ENCODE data around the gene PIGM. TPM values are rescaled to one million over a fixed set of nuclear protein-coding genes. Genes with fewer than 3 reads are reported as not detected.
"Not testable (repeated sequence)": the region's sequence is repeated elsewhere in the genome, so short reads cannot be mapped to it uniquely, and the experiment has no call there.

PIGM gene
- total and polyA plus RNA-seq, 4 experiments from 2014 or later = 2.9 to 12.3 (median 7.6) TPM

DNA sequence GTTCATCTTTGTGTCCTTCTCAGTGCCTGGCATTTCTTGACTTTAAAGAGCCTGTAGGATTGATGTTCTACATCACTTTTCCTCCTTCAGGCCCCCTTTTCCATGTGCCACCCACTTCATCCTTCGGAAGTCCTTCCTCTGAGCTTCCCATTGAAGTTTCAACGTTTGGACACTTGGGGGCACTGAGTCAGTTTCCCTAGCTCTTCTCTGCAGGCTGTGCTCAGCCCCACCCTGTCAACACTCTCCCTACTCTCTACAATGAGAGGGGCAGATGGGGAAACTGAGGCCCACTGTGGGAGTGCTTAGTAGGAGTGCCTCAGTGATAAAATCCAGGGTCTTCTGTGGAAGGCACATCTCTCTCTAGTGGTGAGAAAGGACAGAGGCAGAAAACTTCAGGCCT, 26.3 kb upstream of the PIGM start:
- intact Hi-C loops (cut with micrococcal nuclease) = no loop called here
- CTCF ChIA-PET (ENCODE audit: partially characterized antibody) = interaction anchor here (1.1 to 3.2 kb wide), 4 partner anchors 13 to 233 kb away, joined by 3 to 13 read pairs (median 5); no protein-coding TSS in a partner anchor
- peaks cover 22 to 34% of the 10 kb centered on the region in 2 donors for H3K27me3 Mint-ChIP-seq
- no peaks in the 10 kb centered on the region for H3K36me3 ChIP-seq (ENCODE audit: insufficient read depth, low read length)
- no peak for DNase-seq
- no peak overlapping the region for H3K4me3 ChIP-seq (ENCODE audit: low read length in 2 of 2)
- H3K4me3 Mint-ChIP-seq = no peak overlapping the region
- POLR2A ChIA-PET (ENCODE audit: partially characterized antibody) = interaction anchor here (0.6 kb wide), 1 partner anchor 11 kb away, joined by 3 read pairs; no protein-coding TSS in a partner anchor
- no peaks in the 10 kb centered on the region for H3K36me3 Mint-ChIP-seq
- H3K4me1 ChIP-seq (ENCODE audit: insufficient read depth, low read length) = no peaks in the 10 kb centered on the region
- no peaks in the 10 kb centered on the region for H3K4me1 Mint-ChIP-seq
- no peak overlapping the region for H3K27ac ChIP-seq (ENCODE audit: low read depth, low read length)
- peaks cover 6% of the 10 kb centered on the region for H3K27me3 ChIP-seq (ENCODE audit: insufficient read depth, low read length)
- no peak overlapping the region for H3K27ac Mint-ChIP-seq
- H3K9me3 ChIP-seq (ENCODE audit: control insufficient read depth in 1 of 2, low read length in 2 of 2) = no peaks in the 10 kb centered on the region
- H3K9me3 Mint-ChIP-seq = peaks cover 0 to 3% (median 0%) of the 10 kb centered on the region in 8 donors

DNA sequence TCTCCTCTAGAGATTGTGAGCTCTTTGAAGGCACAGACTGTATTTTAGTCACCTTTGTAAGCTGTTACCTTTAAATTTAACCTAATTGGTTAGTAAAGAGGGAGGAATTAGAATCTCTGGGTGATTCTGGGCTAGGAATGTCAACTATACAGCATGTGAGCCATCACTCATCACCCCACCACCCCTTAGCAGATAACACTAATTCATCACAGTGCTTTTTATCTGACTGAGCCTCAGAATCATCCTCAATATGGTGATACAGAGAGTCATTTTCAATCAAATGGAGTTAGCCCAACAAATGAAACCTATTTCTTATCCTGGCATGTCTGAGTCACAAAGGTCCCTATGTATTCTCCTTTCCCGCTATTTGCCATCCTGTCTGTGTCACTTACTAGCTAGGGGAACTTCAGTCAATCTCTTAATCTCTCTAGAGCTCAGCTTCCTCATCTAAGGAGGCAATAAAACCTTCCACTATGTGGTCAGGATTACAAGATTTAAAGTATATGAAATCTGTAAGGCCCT, 24.9 kb upstream of the PIGM start:
- peaks cover 0 to 3% (median 0%) of the 10 kb centered on the region in 8 donors for H3K9me3 Mint-ChIP-seq

DNA sequence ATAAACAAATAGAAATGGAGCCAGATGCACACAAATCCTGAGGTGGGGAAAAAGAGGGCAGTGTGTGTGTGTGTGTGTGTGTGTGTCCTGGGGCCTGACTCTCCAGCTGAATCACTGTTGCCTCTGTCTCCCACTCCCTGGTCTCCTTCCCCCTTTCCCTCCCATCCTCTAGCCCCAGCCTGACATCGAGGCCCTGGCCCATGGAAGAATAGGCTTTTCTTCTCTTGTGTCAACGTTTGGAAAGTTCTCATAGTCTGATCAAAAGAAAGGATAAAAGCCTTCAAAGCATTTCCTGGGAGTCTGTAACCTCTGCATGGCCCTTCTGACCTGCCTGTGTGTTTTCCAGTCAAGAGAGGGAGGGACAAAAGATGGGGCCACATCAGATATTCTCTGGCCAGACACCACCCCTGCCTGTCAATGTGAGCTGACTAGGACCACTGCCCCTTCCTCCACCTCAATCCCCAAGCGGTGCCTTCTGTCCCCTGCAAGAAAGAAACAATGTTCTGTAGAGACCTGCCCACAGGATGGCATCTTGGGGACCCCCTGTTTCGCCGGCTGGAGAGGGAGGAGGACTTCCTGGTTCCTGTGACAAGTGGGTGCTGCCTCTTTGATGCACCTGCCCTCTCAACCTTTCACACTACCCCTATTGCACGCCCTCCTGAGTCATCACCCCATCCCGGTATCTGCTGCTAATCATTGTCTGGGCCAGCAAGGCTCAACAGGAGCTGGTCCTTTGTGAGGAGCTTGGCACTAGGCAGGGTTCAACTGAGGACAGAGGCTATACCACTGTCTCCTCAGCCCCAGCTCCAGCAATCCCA, 22.0 kb upstream of the PIGM start:
- H3K4me1 ChIP-seq (ENCODE audit: insufficient read depth, low read length) = no peaks in the 10 kb centered on the region
- no peak overlapping the region for H3K27ac Mint-ChIP-seq
- H3K4me3 Mint-ChIP-seq = no peak overlapping the region
- peaks cover 0 to 7% (median 0%) of the 10 kb centered on the region in 8 donors for H3K9me3 Mint-ChIP-seq
- H3K4me3 ChIP-seq (ENCODE audit: low read length in 2 of 2) = no peak overlapping the region
- no peaks in the 10 kb centered on the region for H3K4me1 Mint-ChIP-seq
- intact Hi-C loops (cut with micrococcal nuclease) = no loop called here
- POLR2A ChIA-PET (ENCODE audit: partially characterized antibody) = no interaction called here
- DNase-seq = no peak
- no peak overlapping the region for H3K27ac ChIP-seq (ENCODE audit: low read depth, low read length)
- CTCF ChIA-PET (ENCODE audit: partially characterized antibody) = interaction anchor here (2.4 kb wide), 1 partner anchor 8 kb away, joined by 12 read pairs; no protein-coding TSS in a partner anchor
- H3K27me3 Mint-ChIP-seq = peaks cover 31% of the 10 kb centered on the region in 2 donors
- H3K27me3 ChIP-seq (ENCODE audit: insufficient read depth, low read length) = peaks cover 6% of the 10 kb centered on the region
- H3K36me3 ChIP-seq (ENCODE audit: insufficient read depth, low read length) = no peaks in the 10 kb centered on the region
- no peaks in the 10 kb centered on the region for H3K36me3 Mint-ChIP-seq
- H3K9me3 ChIP-seq (ENCODE audit: control insufficient read depth in 1 of 2, low read length in 2 of 2) = no peaks in the 10 kb centered on the region

More for the DNA sequence above, 24.9 kb upstream of the PIGM start:
- H3K4me3 ChIP-seq (ENCODE audit: low read length in 2 of 2) = no peak overlapping the region
- ChIA-PET CTCF (ENCODE audit: partially characterized antibody) (interaction anchor here (1.0 to 3.2 kb wide), 2 partner anchors 22 to 50 kb away, joined by 5 to 13 read pairs; no protein-coding TSS in a partner anchor), POLR2A (ENCODE audit: partially characterized antibody) (no interaction called here)
- no peaks in the 10 kb centered on the region for H3K4me1 ChIP-seq (ENCODE audit: insufficient read depth, low read length)
- no peak overlapping the region for H3K27ac Mint-ChIP-seq
- H3K27ac ChIP-seq (ENCODE audit: low read depth, low read length) = no peak overlapping the region
- peaks cover 24 to 36% of the 10 kb centered on the region in 2 donors for H3K27me3 Mint-ChIP-seq
- H3K4me3 Mint-ChIP-seq = no peak overlapping the region
- no peaks in the 10 kb centered on the region for H3K9me3 ChIP-seq (ENCODE audit: control insufficient read depth in 1 of 2, low read length in 2 of 2)
- H3K27me3 ChIP-seq (ENCODE audit: insufficient read depth, low read length) = peaks cover 6% of the 10 kb centered on the region
- no peaks in the 10 kb centered on the region for H3K4me1 Mint-ChIP-seq
- H3K36me3 ChIP-seq (ENCODE audit: insufficient read depth, low read length) = no peaks in the 10 kb centered on the region
- intact Hi-C loops (cut with micrococcal nuclease) = no loop called here
- DNase-seq = no peak
- no peaks in the 10 kb centered on the region for H3K36me3 Mint-ChIP-seq

DNA sequence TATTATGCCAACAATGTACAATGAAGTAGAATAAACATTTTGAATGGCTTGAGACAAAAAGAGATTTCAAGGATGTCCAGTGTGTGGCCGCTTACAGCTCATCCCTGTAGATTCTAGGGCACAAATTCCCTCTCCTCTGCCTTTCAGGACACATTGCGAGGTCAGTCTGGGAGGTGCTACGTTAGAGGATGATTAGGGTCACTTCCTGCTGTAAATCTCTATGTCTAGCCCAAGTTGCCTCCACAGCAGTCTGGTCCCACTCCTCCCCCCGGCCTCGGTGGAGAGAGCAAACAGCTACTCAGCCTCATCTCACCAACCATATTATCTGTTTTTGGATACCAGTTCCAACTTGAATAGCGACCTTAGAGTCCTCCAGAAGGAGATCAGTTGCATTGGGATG, 21.1 kb upstream of the PIGM start:
- no peak for DNase-seq
- intact Hi-C loops (cut with micrococcal nuclease) = no loop called here
- H3K4me1 Mint-ChIP-seq = no peaks in the 10 kb centered on the region
- Histone ChIP-seq H3K4me3 (ENCODE audit: low read length in 2 of 2) (no peak overlapping the region), H3K4me1 (ENCODE audit: insufficient read depth, low read length) (no peaks in the 10 kb centered on the region), H3K27me3 (ENCODE audit: insufficient read depth, low read length) (peaks cover 6% of the 10 kb centered on the region), H3K27ac (ENCODE audit: low read depth, low read length) (no peak overlapping the region), H3K36me3 (ENCODE audit: insufficient read depth, low read length) (no peaks in the 10 kb centered on the region), H3K9me3 (ENCODE audit: control insufficient read depth in 1 of 2, low read length in 2 of 2) (no peaks in the 10 kb centered on the region)
- peaks cover 0 to 7% (median 0%) of the 10 kb centered on the region in 8 donors for H3K9me3 Mint-ChIP-seq
- H3K4me3 Mint-ChIP-seq = no peak overlapping the region
- H3K27me3 Mint-ChIP-seq = peaks cover 28 to 31% of the 10 kb centered on the region in 2 donors
- no peaks in the 10 kb centered on the region for H3K36me3 Mint-ChIP-seq
- POLR2A ChIA-PET (ENCODE audit: partially characterized antibody) = no interaction called here
- CTCF ChIA-PET (ENCODE audit: partially characterized antibody) = interaction anchor here (1.1 to 1.2 kb wide), 2 partner anchors 26 to 199 kb away, joined by 3 read pairs; no protein-coding TSS in a partner anchor
- no peak overlapping the region for H3K27ac Mint-ChIP-seq

DNA sequence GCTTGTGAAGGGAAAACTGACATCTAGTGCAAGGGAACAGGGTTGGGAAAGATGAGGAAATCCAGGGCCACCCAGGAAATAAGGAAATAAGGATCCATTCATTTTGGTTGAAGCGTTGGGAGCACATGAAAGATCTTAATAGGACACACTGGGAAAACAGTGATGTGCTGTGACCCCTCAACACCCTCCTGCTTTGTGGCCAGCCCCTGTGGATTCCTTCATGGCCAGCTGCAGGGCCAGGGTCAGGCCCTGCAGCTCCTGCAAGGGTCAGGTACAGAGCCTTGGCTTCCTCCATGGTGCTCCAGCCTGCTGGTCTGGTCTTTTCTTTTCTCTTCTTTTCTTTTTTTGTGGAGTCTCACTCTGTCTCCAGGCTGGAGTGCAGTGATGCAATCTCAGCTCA, 18.8 kb upstream of the PIGM start:
- no peaks in the 10 kb centered on the region for H3K36me3 ChIP-seq (ENCODE audit: insufficient read depth, low read length)
- peaks cover 6 to 12% (median 9%) of the 10 kb centered on the region in 4 donors for H3K4me1 Mint-ChIP-seq
- ChIA-PET POLR2A (ENCODE audit: partially characterized antibody) (no interaction called here), CTCF (ENCODE audit: partially characterized antibody) (interaction anchor here (1.3 to 2.0 kb wide), 2 partner anchors 28 to 30 kb away, joined by 4 to 8 read pairs; partner anchors contain the start of gene KCNJ9)
- no peak overlapping the region for H3K27ac ChIP-seq (ENCODE audit: low read depth, low read length)
- H3K36me3 Mint-ChIP-seq = no peaks in the 10 kb centered on the region
- no peak overlapping the region for H3K4me3 ChIP-seq (ENCODE audit: low read length in 2 of 2)
- no peak overlapping the region for H3K4me3 Mint-ChIP-seq
- intact Hi-C loops (cut with micrococcal nuclease) = no loop called here
- peaks cover 6% of the 10 kb centered on the region for H3K27me3 ChIP-seq (ENCODE audit: insufficient read depth, low read length)
- H3K9me3 ChIP-seq (ENCODE audit: control insufficient read depth in 1 of 2, low read length in 2 of 2) = no peaks in the 10 kb centered on the region
- no peak for DNase-seq
- peaks cover 0 to 5% (median 0%) of the 10 kb centered on the region in 8 donors for H3K9me3 Mint-ChIP-seq
- H3K27me3 Mint-ChIP-seq = peaks cover 24 to 26% of the 10 kb centered on the region in 2 donors
- peaks cover 10% of the 10 kb centered on the region for H3K4me1 ChIP-seq (ENCODE audit: insufficient read depth, low read length)
- peak overlapping the region in 1 of 7 donors; percentile 48 for H3K27ac Mint-ChIP-seq

DNA sequence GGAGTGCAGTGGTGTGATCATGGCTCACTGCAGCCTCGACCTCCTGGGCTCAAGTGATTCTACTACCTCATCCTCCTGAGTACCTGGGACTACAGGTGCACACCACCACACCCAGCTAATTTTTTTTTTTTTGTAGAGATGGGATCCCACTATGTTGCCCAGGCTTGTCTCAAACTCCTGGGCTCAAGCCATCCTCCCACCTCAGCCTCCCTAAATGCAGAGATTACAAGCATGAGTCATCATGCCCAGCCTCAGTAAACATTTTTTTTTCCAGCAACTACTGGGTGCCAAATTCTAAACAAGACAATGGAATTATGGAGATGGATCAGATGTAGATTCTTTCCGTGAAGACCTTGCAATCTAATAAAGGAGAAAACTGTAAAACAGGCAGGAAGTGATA, 18.4 kb upstream of the PIGM start:
- CTCF ChIA-PET (ENCODE audit: partially characterized antibody) = interaction anchor here (1.3 to 2.0 kb wide), 2 partner anchors 28 to 31 kb away, joined by 4 to 8 read pairs; partner anchors contain the start of gene KCNJ9
- H3K9me3 ChIP-seq (ENCODE audit: control insufficient read depth in 1 of 2, low read length in 2 of 2); H3K4me3 ChIP-seq (ENCODE audit: low read length in 2 of 2); H3K36me3 Mint-ChIP-seq; H3K27me3 ChIP-seq (ENCODE audit: insufficient read depth, low read length); POLR2A ChIA-PET (ENCODE audit: partially characterized antibody); intact Hi-C loops (cut with micrococcal nuclease); H3K4me1 ChIP-seq (ENCODE audit: insufficient read depth, low read length); H3K27ac ChIP-seq (ENCODE audit: low read depth, low read length); DNase-seq; H3K9me3 Mint-ChIP-seq; H3K36me3 ChIP-seq (ENCODE audit: insufficient read depth, low read length); H3K4me3 Mint-ChIP-seq: not testable (repeated sequence)
- H3K27me3 Mint-ChIP-seq = peaks cover 25 to 26% of the 10 kb centered on the region in 2 donors
- peaks cover 6 to 12% (median 9%) of the 10 kb centered on the region in 4 donors for H3K4me1 Mint-ChIP-seq
- peak overlapping the region in 1 of 7 donors; percentile 48 for H3K27ac Mint-ChIP-seq

DNA sequence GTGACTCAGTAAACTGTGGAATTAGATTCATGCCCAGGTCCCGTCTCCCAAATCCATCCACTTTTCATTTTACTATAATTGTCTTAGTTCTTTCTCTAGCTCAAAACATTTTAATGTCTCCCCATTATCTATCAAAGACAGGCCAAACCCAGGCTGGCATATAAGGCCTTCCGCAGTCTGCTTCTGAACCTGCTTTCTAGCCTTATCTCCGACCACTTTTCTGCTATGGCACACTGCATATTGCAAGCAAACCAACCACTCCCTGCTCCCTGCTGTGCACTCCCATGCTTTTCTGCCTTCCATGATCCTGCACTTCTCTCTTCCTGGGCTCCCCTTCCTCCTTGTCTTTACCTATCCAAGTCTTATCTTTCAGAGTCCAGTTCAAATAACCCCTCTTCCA, 17.3 kb upstream of the PIGM start:
- peaks cover 10% of the 10 kb centered on the region for H3K4me1 ChIP-seq (ENCODE audit: insufficient read depth, low read length)
- intact Hi-C loops (cut with micrococcal nuclease) = loop anchor here (5.0 kb wide), 1 partner anchor 328 kb away; no protein-coding TSS in a partner anchor
- Mint-ChIP-seq H3K9me3 (peaks cover 0 to 5% (median 0%) of the 10 kb centered on the region in 8 donors), H3K4me1 (peaks cover 6 to 12% (median 9%) of the 10 kb centered on the region in 4 donors), H3K36me3 (no peaks in the 10 kb centered on the region), H3K27me3 (peaks cover 19 to 21% of the 10 kb centered on the region in 2 donors), H3K27ac (peak overlapping the region in 1 of 7 donors; percentile 30), H3K4me3 (no peak overlapping the region)
- H3K27me3 ChIP-seq (ENCODE audit: insufficient read depth, low read length) = peaks cover 5% of the 10 kb centered on the region
- H3K36me3 ChIP-seq (ENCODE audit: insufficient read depth, low read length) = no peaks in the 10 kb centered on the region
- CTCF ChIA-PET (ENCODE audit: partially characterized antibody) = interaction anchor here (5.1 kb wide), 1 partner anchor 32 kb away, joined by 141 read pairs; the partner anchor contains the start of gene KCNJ9
- POLR2A ChIA-PET (ENCODE audit: partially characterized antibody) = no interaction called here
- no peak overlapping the region for H3K27ac ChIP-seq (ENCODE audit: low read depth, low read length)
- no peak overlapping the region for H3K4me3 ChIP-seq (ENCODE audit: low read length in 2 of 2)
- H3K9me3 ChIP-seq (ENCODE audit: control insufficient read depth in 1 of 2, low read length in 2 of 2) = no peaks in the 10 kb centered on the region
- DNase-seq = no peak
